GM18505 (cell line): ENCODE measurements around the gene LZTS3.

ENCODE experiments used
- ATAC-seq: cut with Tn5 transposase; IDR thresholded peaks from one replicate; pipeline ENCODE4 v1.9.1; 2021; ENCODE audit not compliant: unreplicated experiment
- POLR2A ChIP-seq: IDR thresholded peaks from 4 replicates; pipeline ENCODE4 v1.6.1; 2011; ENCODE audit warnings: borderline replicate concordance; ENCODE audit not compliant: insufficient read depth, insufficient read length; ENCODE audit errors: extremely low read depth

The LZTS3 gene

GRCh38 chr20:3168079-3168828 is 5.1 kb downstream of the LZTS3 start:
- no peak for ATAC-seq
- TF ChIP-seq POLR2A: no peak

- TF ChIP-seq POLR2A: no peak
- ATAC-seq: no peak
Observed at GRCh38 chr20:3167738-3168078, 5.6 kb downstream of the LZTS3 start.

DNA sequence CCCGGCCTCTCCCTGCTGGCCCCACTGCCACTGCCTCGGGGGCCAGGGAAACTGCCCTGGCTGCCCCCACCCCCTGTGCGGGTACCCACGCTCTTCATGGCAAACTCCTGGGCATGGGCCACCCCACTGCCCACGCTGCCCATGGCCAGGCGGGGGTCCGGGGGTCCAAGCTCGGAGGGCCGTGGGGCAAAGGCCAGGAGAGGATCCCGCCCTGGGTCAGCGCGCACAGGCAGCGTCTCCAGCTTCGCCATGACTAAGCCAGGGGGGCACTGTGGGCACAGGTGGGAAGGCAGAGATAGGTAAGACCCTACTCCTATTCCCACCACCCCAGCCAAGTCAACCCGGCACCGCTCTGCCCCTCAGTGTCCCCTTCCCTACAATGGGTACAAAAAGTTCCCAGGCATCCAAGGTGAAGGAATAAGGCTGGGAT is 6.4 kb downstream of the LZTS3 start:
- ATAC-seq: no peak
- TF ChIP-seq POLR2A: no peak

DNA sequence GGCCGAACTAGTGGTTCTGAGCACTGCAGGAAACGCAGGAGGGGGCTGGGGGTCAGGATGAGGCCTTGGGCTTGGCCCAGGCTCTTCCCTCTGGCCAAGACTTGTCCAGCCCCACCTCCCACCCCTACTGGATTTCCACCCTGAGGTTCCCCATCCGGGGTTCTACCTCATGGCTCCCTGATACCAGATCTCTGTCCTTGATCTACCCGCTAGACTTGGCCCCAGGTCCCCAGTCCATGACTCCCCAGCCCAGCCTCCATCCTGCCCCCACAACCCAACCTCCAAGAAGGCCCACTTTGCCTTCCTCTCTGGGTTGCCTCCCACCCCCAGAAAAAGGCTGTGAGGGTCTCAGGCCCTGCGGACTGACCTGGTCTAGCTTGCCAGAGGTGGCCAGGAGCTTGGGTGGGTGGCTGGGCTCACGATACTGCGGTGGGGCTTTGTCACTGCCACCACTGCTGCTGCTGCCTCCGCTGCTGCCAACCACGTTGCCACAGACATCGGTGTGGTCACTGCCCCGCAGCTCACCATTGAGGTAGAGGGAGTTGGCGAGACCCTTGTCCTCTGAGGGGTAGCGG is 6.9 kb downstream of the LZTS3 start:
- ATAC-seq: no peak
- TF ChIP-seq POLR2A: no peak

- no peak for TF ChIP-seq POLR2A
- no peak for ATAC-seq
Observed at GRCh38 chr20:3165473-3166337, 7.6 kb downstream of the LZTS3 start.

DNA sequence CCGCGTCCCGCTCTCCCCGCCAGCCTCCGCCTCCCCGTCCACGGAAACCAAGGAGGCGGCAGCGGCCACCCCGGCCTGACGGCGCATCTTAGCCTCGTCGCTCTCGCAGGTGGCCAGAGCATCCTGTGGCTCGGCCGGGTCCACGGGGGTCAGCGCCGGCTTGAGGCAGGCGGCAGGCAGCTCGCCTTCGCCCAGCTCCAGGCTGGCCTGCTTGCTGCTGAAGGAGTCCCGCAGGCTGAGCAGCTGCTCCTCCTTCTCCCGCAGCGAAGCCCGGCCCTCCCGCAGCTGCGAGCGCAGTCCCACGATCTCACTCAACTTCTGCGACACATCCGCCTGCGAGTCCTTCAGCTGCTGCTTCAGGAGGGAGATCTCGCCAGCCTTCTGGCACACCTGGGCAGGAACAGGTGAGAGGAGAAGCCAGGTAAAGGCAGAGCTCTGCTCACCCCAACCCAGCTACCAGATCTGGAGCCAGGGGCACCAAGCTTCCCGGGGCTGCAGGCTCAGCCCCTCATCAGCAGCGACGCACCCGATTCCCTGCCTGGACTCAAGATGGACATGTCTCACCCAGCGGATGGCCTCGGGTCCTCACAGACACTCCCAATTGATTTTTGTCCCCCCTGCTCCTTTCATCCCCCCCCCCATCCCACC is 8.5 kb downstream of the LZTS3 start:
- ATAC-seq: no peak

DNA sequence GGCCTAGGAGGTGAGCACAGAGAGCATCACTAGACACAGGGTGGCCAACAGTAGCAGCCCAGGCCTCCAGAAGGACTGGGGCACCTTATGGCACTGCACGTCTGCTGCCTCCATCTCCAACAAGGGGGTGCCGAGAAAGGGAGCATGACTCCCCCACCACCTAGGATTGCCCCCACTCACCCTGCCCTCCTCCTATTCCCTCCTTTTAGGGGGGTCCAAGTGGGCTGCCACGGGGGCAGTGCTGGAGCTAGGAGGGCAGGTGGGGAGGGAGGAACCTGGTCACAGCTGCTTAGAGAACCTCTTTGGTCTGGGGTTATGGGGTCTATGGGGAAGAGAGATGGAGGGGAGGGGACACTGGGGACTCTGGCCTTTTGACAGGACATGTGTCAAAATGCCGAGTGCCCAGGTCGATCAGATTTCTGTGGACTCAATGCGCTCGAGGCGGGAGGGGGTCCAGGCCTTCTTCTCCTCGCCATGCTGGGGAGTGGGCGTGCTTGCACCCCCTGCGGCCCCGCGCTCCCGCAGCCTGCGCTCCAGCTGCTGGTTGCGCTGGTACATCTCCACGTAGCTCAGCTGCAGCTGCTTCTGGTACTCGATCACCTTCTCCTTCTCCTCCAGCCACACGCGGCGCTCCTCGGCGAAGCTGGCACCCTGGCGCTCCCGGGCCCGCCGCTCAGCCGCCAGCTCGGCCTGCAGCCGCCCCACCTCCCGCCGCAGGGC is 9.1 kb downstream of the LZTS3 start:
- no peak for ATAC-seq
- no peak for TF ChIP-seq POLR2A

More for the DNA sequence above, 8.5 kb downstream of the LZTS3 start:
- TF ChIP-seq POLR2A: no peak

DNA sequence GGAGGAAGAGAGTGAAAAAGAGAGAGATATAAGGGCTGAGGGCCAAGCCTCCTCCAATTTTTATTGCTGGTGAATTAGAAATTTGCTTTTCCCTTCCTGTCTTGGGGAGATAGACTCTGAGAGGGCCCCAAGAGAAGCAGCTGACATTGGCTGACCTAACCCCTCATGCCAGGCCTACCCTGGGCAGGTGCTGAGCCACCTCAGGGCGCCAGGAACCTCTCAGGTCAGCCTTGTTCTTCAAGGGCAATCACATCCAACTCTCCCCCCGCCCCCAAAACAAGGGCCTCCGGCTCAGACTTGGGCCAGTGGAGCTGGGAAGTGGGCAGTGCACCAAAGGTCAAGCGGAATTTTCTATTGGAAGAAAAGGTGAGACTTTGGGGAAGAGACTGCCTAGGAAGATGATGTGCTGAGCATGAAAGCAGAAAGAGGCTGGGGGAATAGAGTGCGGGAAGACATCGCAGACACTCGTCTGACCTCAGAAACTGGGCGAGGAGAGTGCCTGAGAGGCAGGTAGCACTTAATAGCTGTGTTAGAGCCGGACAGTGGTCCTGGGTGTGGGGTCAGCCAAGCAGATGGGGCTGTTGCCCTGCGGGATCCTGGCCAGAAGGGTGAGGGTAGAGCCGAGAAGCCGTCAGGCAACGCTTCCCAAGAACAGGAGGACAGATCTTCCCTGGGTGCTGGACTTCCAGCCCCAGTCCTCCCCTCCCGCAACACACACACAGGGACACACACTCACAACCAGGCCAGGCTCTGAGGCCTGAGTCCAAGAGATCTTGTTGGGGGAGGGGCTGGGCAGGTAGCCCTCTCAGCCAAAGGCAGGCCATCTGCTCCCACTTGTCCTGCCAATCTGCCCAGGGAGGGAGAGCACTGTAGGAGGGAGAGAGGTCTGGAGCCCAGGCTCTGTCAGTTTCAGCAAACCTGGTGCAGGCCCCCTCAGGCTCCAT is 10.0 kb downstream of the LZTS3 start:
- no peak for TF ChIP-seq POLR2A
- ATAC-seq: no peak

DNA sequence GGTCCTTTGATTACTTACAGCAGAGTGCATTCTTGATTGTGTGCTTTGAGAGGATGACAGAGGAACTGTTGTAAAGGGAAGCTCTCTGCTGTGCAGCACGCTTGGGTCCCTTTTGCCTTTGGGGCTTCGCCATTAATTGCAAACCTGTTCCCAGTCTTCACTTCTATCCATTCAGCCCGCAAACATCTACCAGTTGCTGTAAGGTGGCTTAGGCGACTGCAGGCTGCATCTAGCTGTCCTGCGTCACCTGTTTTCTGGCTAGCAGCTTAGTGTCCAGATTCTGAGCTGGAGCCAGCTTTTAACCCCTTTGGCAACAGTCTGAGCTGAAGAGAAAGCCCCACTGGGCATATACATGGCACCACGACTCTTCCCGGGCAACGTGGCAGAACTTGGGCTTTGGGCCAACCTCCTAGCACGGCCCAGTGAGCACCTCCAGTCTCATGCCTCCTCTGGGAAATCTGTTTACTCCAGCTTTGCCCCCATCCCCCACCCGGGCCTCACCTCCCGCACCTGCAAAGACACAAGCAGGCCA is 11.2 kb downstream of the LZTS3 start:
- no peak for TF ChIP-seq POLR2A
- ATAC-seq: no peak

DNA sequence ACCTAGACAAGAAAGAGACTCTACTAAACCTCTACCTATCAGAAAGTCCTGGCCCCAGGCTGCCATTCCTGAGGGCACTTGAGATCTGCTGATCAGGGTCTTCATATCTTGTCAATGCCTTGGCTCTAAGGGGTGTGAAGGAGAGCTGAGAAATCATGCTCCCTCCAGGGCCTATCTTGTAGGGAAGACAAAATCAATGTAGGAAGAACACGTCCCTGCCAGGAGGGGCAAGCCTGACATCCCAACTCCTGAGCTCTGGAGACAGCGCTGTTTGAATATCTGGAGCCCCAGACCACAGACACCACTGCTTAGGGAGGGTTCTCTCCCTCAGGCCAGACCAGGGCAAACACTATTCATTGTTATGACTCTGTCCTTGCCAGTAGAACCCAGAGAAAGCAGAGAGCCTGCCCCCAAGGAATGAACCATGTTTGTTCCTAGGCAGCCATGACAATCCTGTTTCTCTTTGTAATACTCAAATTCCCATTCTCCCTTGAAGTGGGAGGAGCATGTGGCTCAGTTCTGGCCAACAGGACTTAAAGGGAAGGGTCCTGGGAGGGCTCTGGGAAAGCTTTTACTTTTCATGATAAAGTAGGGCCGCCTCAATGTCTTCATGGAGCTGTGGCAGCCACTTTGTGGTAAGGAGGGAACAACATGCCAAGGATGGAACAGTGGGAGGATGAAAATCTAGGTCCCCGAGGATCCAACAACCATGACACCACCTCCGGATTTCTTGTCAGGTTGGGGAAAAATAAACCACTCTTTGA is 11.9 kb downstream of the LZTS3 start:
- TF ChIP-seq POLR2A: no peak
- ATAC-seq: no peak

- TF ChIP-seq POLR2A: no peak
- no peak for ATAC-seq
Observed at GRCh38 chr20:3160418-3160817, 12.9 kb downstream of the LZTS3 start.
